Measurements from ENCODE around the gene MYL1.

Gene MYL1

GRCh38 chr2:210267698-210268097 lies 47.3 kb downstream of the MYL1 start:
- DNase-seq (ENCODE audit: low read depth, low spot score), result no peak

GRCh38 chr2:210264282-210264681 lies 50.7 kb downstream of the MYL1 start:
- DNase-seq (ENCODE audit: low read depth, low spot score), result no peak

GRCh38 chr2:210263841-210264240 lies 51.1 kb downstream of the MYL1 start:
- no peak for DNase-seq (ENCODE audit: low read depth, low spot score)

- DNase-seq (ENCODE audit: low read depth, low spot score), result no peak
These were observed 52.9 kb downstream of the MYL1 start for GRCh38 chr2:210262036-210262435.

- DNase-seq (ENCODE audit: low read depth, low spot score), result no peak
These were observed 55.3 kb downstream of the MYL1 start for GRCh38 chr2:210259687-210260086.

GRCh38 chr2:210252699-210253606 lies 62.0 kb downstream of the MYL1 start:
- no peak for DNase-seq (ENCODE audit: low read depth, low spot score)

- no peak for DNase-seq (ENCODE audit: low read depth, low spot score)
These were observed 64.4 kb downstream of the MYL1 start for GRCh38 chr2:210250622-210251021.
